ENCODE results near the gene OR9Q1. TPM values are rescaled to one million over a fixed set of nuclear protein-coding genes. Genes with fewer than 3 reads are reported as not detected.

The OR9Q1 gene
- total and polyA plus RNA-seq, 2 of the 13 experiments (the other 11 are each of a cell fraction or from before 2014, with no cell fraction given) = not detected

DNA sequence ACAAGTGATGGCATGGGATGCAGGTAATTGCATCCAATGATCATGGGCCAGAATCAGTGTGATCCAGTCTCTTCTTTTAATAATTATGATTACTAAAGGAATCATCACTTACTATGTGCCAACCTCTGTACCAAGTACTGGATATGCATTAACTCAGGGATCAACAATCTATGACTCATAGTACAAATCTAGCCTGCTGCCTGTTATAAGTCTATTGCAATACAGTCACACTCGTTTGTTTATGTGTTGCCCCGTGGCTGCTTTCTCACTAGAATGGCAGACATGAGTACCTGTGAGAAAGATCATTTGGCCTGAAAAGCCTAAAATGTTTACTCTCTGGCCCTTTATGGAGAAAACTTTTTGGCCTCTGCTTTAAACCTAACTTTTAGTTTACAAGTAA, 52.1 kb downstream of the OR9Q1 start:
- TF ChIP-seq ZNF12 (CRISPR knock-in tag; IDR thresholded peaks at IDR 0.05) (0 out of 2 replicates have a peak, but pooled peaks have one; percentile 80), FOSL2 (CRISPR knock-in tag; IDR thresholded peaks at IDR 0.05) (peak; percentile 70), ZNF510 (CRISPR knock-in tag; IDR thresholded peaks at IDR 0.05; ENCODE audit: low read depth) (no peak), ZNF816 (CRISPR knock-in tag; IDR thresholded peaks at IDR 0.05; ENCODE audit: borderline replicate concordance) (no peak), PHF5A (CRISPR knock-in tag; IDR thresholded peaks at IDR 0.05; ENCODE audit: low read depth, unreplicated experiment) (no peak), CEBPB (IDR thresholded peaks at IDR 0.05; ENCODE audit: borderline replicate concordance, low read depth, low read length) (peak; percentile 57; the same call in 1 of the 2 replicates)
- TF ChIP-seq, protein P1, sequence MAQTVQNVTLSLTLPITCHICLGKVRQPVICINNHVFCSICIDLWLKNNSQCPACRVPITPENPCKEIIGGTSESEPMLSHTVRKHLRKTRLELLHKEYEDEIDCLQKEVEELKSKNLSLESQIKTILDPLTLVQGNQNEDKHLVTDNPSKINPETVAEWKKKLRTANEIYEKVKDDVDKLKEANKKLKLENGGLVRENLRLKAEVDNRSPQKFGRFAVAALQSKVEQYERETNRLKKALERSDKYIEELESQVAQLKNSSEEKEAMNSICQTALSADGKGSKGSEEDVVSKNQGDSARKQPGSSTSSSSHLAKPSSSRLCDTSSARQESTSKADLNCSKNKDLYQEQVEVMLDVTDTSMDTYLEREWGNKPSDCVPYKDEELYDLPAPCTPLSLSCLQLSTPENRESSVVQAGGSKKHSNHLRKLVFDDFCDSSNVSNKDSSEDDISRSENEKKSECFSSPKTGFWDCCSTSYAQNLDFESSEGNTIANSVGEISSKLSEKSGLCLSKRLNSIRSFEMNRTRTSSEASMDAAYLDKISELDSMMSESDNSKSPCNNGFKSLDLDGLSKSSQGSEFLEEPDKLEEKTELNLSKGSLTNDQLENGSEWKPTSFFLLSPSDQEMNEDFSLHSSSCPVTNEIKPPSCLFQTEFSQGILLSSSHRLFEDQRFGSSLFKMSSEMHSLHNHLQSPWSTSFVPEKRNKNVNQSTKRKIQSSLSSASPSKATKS (CRISPR knock-in tag; IDR thresholded peaks at IDR 0.05) = no peak
- Histone ChIP-seq H3K79me2 (ENCODE audit: insufficient read depth, low read length) (no peaks in the 10 kb centered on the region), H3K36me3 (replicated peaks in 1 of 2; ENCODE audit: control insufficient read depth in 1 of 2, insufficient read depth in 2 of 2, low read length in 2 of 2) (no peaks in the 10 kb centered on the region), H2AFZ (ENCODE audit: low read length) (no peak overlapping the region), H3K9ac (ENCODE audit: insufficient read depth, low read depth, low read length) (no peak overlapping the region), H3K27me3 (ENCODE audit: control insufficient read depth in 1 of 2, insufficient read depth in 2 of 2, low read length in 2 of 2) (no peaks in the 10 kb centered on the region), H3K9me3 (ENCODE audit: low read length) (no peaks in the 10 kb centered on the region), H3K4me3 (replicated peaks in 1 of 3; ENCODE audit: insufficient read depth in 1 of 3, low read depth in 2 of 3, low read length in 3 of 3) (no peak overlapping the region), H3K27ac (ENCODE audit: extremely low read length, insufficient read depth, low read length) (no peak overlapping the region), H3K4me1 (ENCODE audit: insufficient read depth, low read length) (peaks cover 16% of the 10 kb centered on the region), H4K20me1 (ENCODE audit: insufficient read depth, low read length) (no peaks in the 10 kb centered on the region), H3K4me2 (ENCODE audit: low read depth, low read length) (no peak overlapping the region)
- BruUV-seq (replicated peaks) = no TSS peak
- CTCF ChIA-PET (ENCODE audit: low intra/inter-chr PET ratio, low total read pairs) = no interaction called here
- in situ Hi-C loops (cut with HindIII; ENCODE audit: extremely low pct_ligation_motif_present, low pct_unique_long_range_greater_than_20kb) = no loop called here
- no peak for FAIRE-seq
- peak; percentile 34; the same call in 1 of the 3 replicates for ATAC-seq
- 3% methylated on average over 2 of the region's 2 CpGs for WGBS (ENCODE audit: low lambda C conversion rate)
- POLR2A ChIA-PET = no interaction called here
- peak; percentile 22 for DNase-seq (ENCODE audit: low spot score)
- intact Hi-C loops (cut with micrococcal nuclease; ENCODE audit: unreplicated experiment) = no loop called here

DNA sequence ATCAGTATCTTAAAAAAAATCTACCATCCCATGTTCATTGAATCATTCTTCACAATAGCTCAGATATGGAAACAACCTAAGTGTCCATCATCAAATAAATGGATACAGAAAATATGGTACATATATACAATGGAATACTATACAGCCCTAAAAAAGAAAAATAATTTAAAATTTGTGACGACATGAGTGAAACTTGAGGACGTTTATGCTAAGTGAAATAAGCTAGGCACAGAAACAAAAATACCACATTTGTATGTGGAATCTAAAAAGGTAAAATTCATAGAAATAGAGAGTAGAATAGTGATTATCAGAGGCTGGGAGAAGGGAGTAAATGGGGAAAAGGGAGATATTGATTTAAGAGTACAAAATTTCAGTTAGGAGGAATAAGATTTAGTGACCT, 62.8 kb downstream of the OR9Q1 start:
- no peak overlapping the region for H3K4me3 ChIP-seq (replicated peaks in 1 of 3; ENCODE audit: insufficient read depth in 1 of 3, low read depth in 2 of 3, low read length in 3 of 3)
- 0 out of 5 replicates have a peak, but pooled peaks cover 0 to 3% of the 10 kb centered on the region in 2 experiments for H3K27me3 ChIP-seq (ENCODE audit: control insufficient read depth in 1 of 2, insufficient read depth in 2 of 2, low read length in 2 of 2)
- H3K9me3 ChIP-seq (ENCODE audit: low read length) = no peaks in the 10 kb centered on the region
- POLR2A ChIA-PET = no interaction called here
- FAIRE-seq (no peak), DNase-seq (ENCODE audit: low spot score) (no peak), ATAC-seq (no peak)
- H3K9ac ChIP-seq (ENCODE audit: insufficient read depth, low read depth, low read length) = no peak overlapping the region
- WGBS (ENCODE audit: low lambda C conversion rate) = 0% methylated on average over 2 of the region's 2 CpGs
- in situ Hi-C loops (cut with HindIII; ENCODE audit: extremely low pct_ligation_motif_present, low pct_unique_long_range_greater_than_20kb) = no loop called here
- CTCF ChIA-PET (ENCODE audit: low intra/inter-chr PET ratio, low total read pairs) = no interaction called here
- H3K79me2 ChIP-seq (ENCODE audit: insufficient read depth, low read length) = no peaks in the 10 kb centered on the region
- H4K20me1 ChIP-seq (ENCODE audit: insufficient read depth, low read length) = no peaks in the 10 kb centered on the region
- H3K27ac ChIP-seq (ENCODE audit: extremely low read length, insufficient read depth, low read length) = no peak overlapping the region
- no peak overlapping the region for H3K4me2 ChIP-seq (ENCODE audit: low read depth, low read length)
- no TSS peak for BruUV-seq (replicated peaks)
- H3K36me3 ChIP-seq (replicated peaks in 1 of 2; ENCODE audit: control insufficient read depth in 1 of 2, insufficient read depth in 2 of 2, low read length in 2 of 2) = no peaks in the 10 kb centered on the region
- no peak overlapping the region for H2AFZ ChIP-seq (ENCODE audit: low read length)
- intact Hi-C loops (cut with micrococcal nuclease; ENCODE audit: unreplicated experiment) = no loop called here
- H3K4me1 ChIP-seq (ENCODE audit: insufficient read depth, low read length) = no peaks in the 10 kb centered on the region
- TF ChIP-seq ZNF510 (CRISPR knock-in tag; IDR thresholded peaks at IDR 0.05; ENCODE audit: low read depth) (no peak), MTF1 (CRISPR knock-in tag; IDR thresholded peaks at IDR 0.05) (no peak), PCBP1 (IDR thresholded peaks at IDR 0.05; ENCODE audit: borderline replicate concordance, low read depth, low read length) (no peak), MTA1 (CRISPR knock-in tag; IDR thresholded peaks at IDR 0.05; ENCODE audit: borderline replicate concordance) (no peak), CC2D1A (CRISPR knock-in tag; IDR thresholded peaks at IDR 0.05) (no peak), ZNF773 (CRISPR knock-in tag; IDR thresholded peaks at IDR 0.05; ENCODE audit: borderline replicate concordance) (no peak), ZFY (CRISPR knock-in tag; IDR thresholded peaks at IDR 0.05) (no peak), ZNF337 (CRISPR knock-in tag; IDR thresholded peaks at IDR 0.05; ENCODE audit: borderline replicate concordance, low read depth) (no peak), ONECUT2 (CRISPR knock-in tag; IDR thresholded peaks at IDR 0.05) (no peak), ZNF891 (CRISPR knock-in tag; IDR thresholded peaks at IDR 0.05) (no peak)
- TF ChIP-seq, protein P2, sequence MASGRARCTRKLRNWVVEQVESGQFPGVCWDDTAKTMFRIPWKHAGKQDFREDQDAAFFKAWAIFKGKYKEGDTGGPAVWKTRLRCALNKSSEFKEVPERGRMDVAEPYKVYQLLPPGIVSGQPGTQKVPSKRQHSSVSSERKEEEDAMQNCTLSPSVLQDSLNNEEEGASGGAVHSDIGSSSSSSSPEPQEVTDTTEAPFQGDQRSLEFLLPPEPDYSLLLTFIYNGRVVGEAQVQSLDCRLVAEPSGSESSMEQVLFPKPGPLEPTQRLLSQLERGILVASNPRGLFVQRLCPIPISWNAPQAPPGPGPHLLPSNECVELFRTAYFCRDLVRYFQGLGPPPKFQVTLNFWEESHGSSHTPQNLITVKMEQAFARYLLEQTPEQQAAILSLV (CRISPR knock-in tag; IDR thresholded peaks at IDR 0.05; ENCODE audit: borderline replicate concordance) = no peak
